Endothelial cell of umbilical vein (primary cell): ENCODE data around the gene WDTC1. TPM values are rescaled to one million over a fixed set of nuclear protein-coding genes. Genes with fewer than 3 reads are reported as not detected.

ENCODE experiments used
- BruUV-seq: library from RNA; stranded (reverse); fragments of 400-500 nt; replicated peaks from 2 replicates; lab custom pipeline; 2021; lab: Mats Ljungman, UMichigan
- CTCF ChIA-PET: fragments of 300-600, 350-600 bp; sonication (Branson Sonifier 250); formaldehyde crosslinking; loops from one replicate; lab custom pipeline; 2021; ENCODE audit warnings: antibody characterized with exemption, inconsistent platforms; lab: Charles Lee
- POLR2A ChIA-PET: fragments of 300-600, 350-600 bp; sonication (Branson Sonifier 250); formaldehyde crosslinking; loops from one replicate; lab custom pipeline; 2021; ENCODE audit warnings: antibody characterized with exemption, inconsistent platforms; lab: Charles Lee
- DNase-seq: peaks from one replicate; pipeline ENCODE4 v3.0.0-alpha.2; 2011; ENCODE audit warnings: low read depth, low spot score
- FAIRE-seq: peaks from 2 replicates; lab custom pipeline; 2011; peaks lifted over from hg19 to GRCh38; lab: Jason Lieb, UNC
- H2AFZ ChIP-seq: 2 replicates; pipeline ENCODE4 v1.6.0; 2012; ENCODE audit warnings: low read depth, low read length, control low read depth, inconsistent platforms
- H3K27ac ChIP-seq: 2 replicates; pipeline ENCODE4 v1.5.1; 2011; ENCODE audit warnings: low read depth, mild to moderate bottlenecking, control low read depth, low read length, moderate library complexity; ENCODE audit not compliant: insufficient read depth
- H3K27me3 ChIP-seq, 2 experiments: 2 replicates each; pipeline versions ENCODE4 v1.6.0 to v1.6.1; 2011; ENCODE audit warnings: low read length in 2 of 2, mixed read lengths in 1 of 2; ENCODE audit not compliant: control insufficient read depth in 2 of 2, insufficient read depth in 2 of 2
- H3K36me3 ChIP-seq, 2 experiments: 2 replicates in 1 of 2; 3 replicates in 1 of 2; pipeline ENCODE4 v1.5.1; 2011; ENCODE audit warnings: low read length in 2 of 2, mild to moderate bottlenecking in 1 of 2, moderate library complexity in 1 of 2; ENCODE audit not compliant: control insufficient read depth in 2 of 2, insufficient read depth in 2 of 2; ENCODE audit errors: extremely low read depth in 1 of 2
- H3K4me1 ChIP-seq: 3 replicates; pipeline ENCODE4 v1.5.1; 2011; ENCODE audit warnings: mild to moderate bottlenecking, low read length; ENCODE audit not compliant: control insufficient read depth, insufficient read depth; ENCODE audit errors: extremely low read depth
- H3K4me2 ChIP-seq: 2 replicates; pipeline ENCODE4 v1.6.1; 2011; ENCODE audit warnings: low read length, control low read depth, mixed read lengths; ENCODE audit not compliant: insufficient read depth
- H3K4me3 ChIP-seq, 3 experiments: fragments of 200-600 bp in 1 of 3; sonication (generic), shearing (Covaris generic) in 1 of 3; replicated peaks in 1 of 3; 2 replicates each; pipeline ENCODE4 v1.5.1; 2011 to 2016; ENCODE audit warnings: control low read depth in 3 of 3, low read length in 3 of 3, mild to moderate bottlenecking in 2 of 3, inconsistent platforms in 1 of 3, low read depth in 1 of 3, moderate library complexity in 1 of 3; ENCODE audit not compliant: insufficient read depth in 1 of 3
- H3K79me2 ChIP-seq: 2 replicates; pipeline ENCODE4 v1.6.0; 2012; ENCODE audit warnings: low read length, inconsistent platforms; ENCODE audit not compliant: control insufficient read depth, insufficient read depth
- H3K9ac ChIP-seq: replicated peaks from 2 replicates; pipeline ENCODE3; 2011; ENCODE audit warnings: low read length, control low read depth; ENCODE audit not compliant: insufficient read depth; ENCODE audit errors: extremely low read depth
- H3K9me1 ChIP-seq: replicated peaks from 3 replicates; pipeline ENCODE4 v1.6.0; 2011; ENCODE audit warnings: mild to moderate bottlenecking, low read length; ENCODE audit not compliant: control insufficient read depth, insufficient read depth; ENCODE audit errors: extremely low read depth
- H3K9me3 ChIP-seq: replicated peaks from 2 replicates; pipeline ENCODE4 v1.5.1; 2012; ENCODE audit warnings: low read length, inconsistent platforms; ENCODE audit not compliant: control insufficient read depth, insufficient read depth
- H4K20me1 ChIP-seq: replicated peaks from 2 replicates; pipeline ENCODE3; 2011; ENCODE audit warnings: mild to moderate bottlenecking, low read length; ENCODE audit not compliant: control insufficient read depth, insufficient read depth; ENCODE audit errors: extremely low read depth
- CTCF ChIP-seq, 2 donors: IDR thresholded peaks; 1 replicate in 1 of 2; 2 replicates in 1 of 2; pipeline ENCODE4 v1.5.1; 2011; ENCODE audit warnings: low read length in 2 of 2, mild to moderate bottlenecking in 2 of 2, moderate library complexity in 2 of 2, control low read depth in 1 of 2, inconsistent platforms in 1 of 2, low read depth in 1 of 2; ENCODE audit not compliant: insufficient read depth in 1 of 2; ENCODE audit errors: extremely low read depth in 1 of 2
- EZH2 ChIP-seq: IDR thresholded peaks from 2 replicates; pipeline ENCODE4 v1.6.1; 2012; ENCODE audit warnings: borderline replicate concordance, low read depth, mild to moderate bottlenecking, moderate library complexity, low read length, inconsistent platforms; ENCODE audit not compliant: severe bottlenecking
- FOS ChIP-seq: IDR thresholded peaks from 2 replicates; pipeline ENCODE4 v1.6.1; 2011; ENCODE audit warnings: mild to moderate bottlenecking, low read length, moderate library complexity, borderline replicate concordance; ENCODE audit not compliant: insufficient read depth
- GATA2 ChIP-seq: IDR thresholded peaks from 2 replicates; pipeline ENCODE4 v1.7.0; 2011; ENCODE audit warnings: low read depth, mild to moderate bottlenecking, moderate library complexity, mixed read lengths, low read length; ENCODE audit not compliant: insufficient read length, insufficient read depth
- JUN ChIP-seq: IDR thresholded peaks from 2 replicates; pipeline ENCODE4 v1.6.1; 2011; ENCODE audit warnings: borderline replicate concordance, low read depth; ENCODE audit not compliant: insufficient read length, insufficient read depth
- MAX ChIP-seq: IDR thresholded peaks from 2 replicates; pipeline ENCODE4 v1.6.1; 2011; ENCODE audit not compliant: insufficient read depth, insufficient read length
- MYC ChIP-seq: IDR thresholded peaks from one replicate; pipeline ENCODE4 v1.6.1; 2011; ENCODE audit warnings: mild to moderate bottlenecking, low read depth, low read length
- POLR2A ChIP-seq: IDR thresholded peaks from 2 replicates; pipeline ENCODE4 v1.6.1; 2012; ENCODE audit warnings: low read depth, mild to moderate bottlenecking, control low read depth, low read length
- POLR2AphosphoS5 ChIP-seq: IDR thresholded peaks from 2 replicates; pipeline ENCODE4 v1.6.1; 2012; ENCODE audit warnings: low read depth, mild to moderate bottlenecking, control low read depth, low read length, moderate library complexity; ENCODE audit not compliant: insufficient read depth
- dilution Hi-C: fragments of 300-500 bp; cut with MboI; formaldehyde crosslinking; loops from one replicate; pipeline ENCODE4 v1.15.0; 2019; ENCODE audit warnings: low sequenced_read_pairs; ENCODE audit not compliant: extremely low pct_ligation_motif_present
- intact Hi-C: fragments of 100-400 bp; cut with micrococcal nuclease; formaldehyde crosslinking; loops from one replicate; pipeline ENCODE4 v1.10.0; 2022
- polyA plus RNA-seq, 4 experiments: library from polyadenylated mRNA; depleted of rRNA in 3 of 4; stranded (reverse) in 3 of 4; unstranded in 1 of 4; fragments of >200 nt; gene quantifications; 2 replicates each; pipeline versions ENCODE4 v1.2.1 to v1.2.3, GENCODE V29; 2011 to 2012; ENCODE audit warnings: missing spikeins in 1 of 4
- total RNA-seq: library from RNA; stranded (reverse); gene quantifications from 2 replicates; pipeline ENCODE4 v1.2.3, GENCODE V29; 2021

Gene WDTC1
- total and polyA plus RNA-seq, 2 donors (not counting 3 experiments of a cell fraction or from before 2014, with no cell fraction given): 15.4 to 27.6 TPM

- POLR2A ChIA-PET: no interaction called here
Measured at GRCh38 chr1:27342391-27342777, 108.0 kb downstream of the WDTC1 start.

More at GRCh38 chr1:27342391-27342777, 108.0 kb downstream of the WDTC1 start:
- no peaks in the 10 kb centered on the region for H3K27me3 ChIP-seq
- no peak overlapping the region for H3K9ac ChIP-seq
- H3K9me3 ChIP-seq: no peaks in the 10 kb centered on the region
- dilution Hi-C loops (no loop called here), intact Hi-C loops (no loop called here)
- no TSS peak for BruUV-seq
- no peaks in the 10 kb centered on the region for H3K4me1 ChIP-seq
- no peak overlapping the region for H3K27ac ChIP-seq
- no peaks in the 10 kb centered on the region for H3K79me2 ChIP-seq
- H3K36me3 ChIP-seq: no peaks in the 10 kb centered on the region
- FAIRE-seq: no peak
- TF ChIP-seq EZH2 (no peak), MAX (no peak), POLR2AphosphoS5 (no peak), POLR2A (no peak), FOS (no peak), JUN (no peak), GATA2 (no peak), MYC (no peak), CTCF (IDR thresholded peaks at IDR 0.05; ENCODE audit: extremely low read depth in 1 of 2, insufficient read depth in 1 of 2, low read depth in 1 of 2, low read length in 2 of 2) (no peak)
- no peak overlapping the region for H2AFZ ChIP-seq
- H3K4me2 ChIP-seq: no peak overlapping the region
- H3K4me3 ChIP-seq: no peak overlapping the region
- CTCF ChIA-PET: interaction anchor here (0.9 to 2.4 kb wide), 3 partner anchors 10 to 45 kb away, joined by 3 to 13 read pairs (median 3); no protein-coding TSS in a partner anchor
- no peaks in the 10 kb centered on the region for H4K20me1 ChIP-seq
- H3K9me1 ChIP-seq: no peaks in the 10 kb centered on the region
- no peak for DNase-seq
